Caco-2 (cell line): Measurements from ENCODE around the gene SLC25A42. TPM values are rescaled to one million over a fixed set of nuclear protein-coding genes. Genes with fewer than 3 reads are reported as not detected.

Experiments used
- BruUV-seq: library from RNA; stranded (reverse); fragments of 400-500 nt; replicated peaks from 2 replicates; lab custom pipeline; 2021; lab: Mats Ljungman, UMichigan
- CTCF ChIA-PET: fragments of 300-600 bp; sonication (Branson Sonifier 250); formaldehyde crosslinking; loops from one replicate; lab custom pipeline; 2022; ENCODE audit warnings: antibody characterized with exemption; lab: Charles Lee
- POLR2A ChIA-PET: fragments of 300-600 bp; sonication (Branson Sonifier 250); formaldehyde crosslinking; loops from one replicate; lab custom pipeline; 2022; ENCODE audit warnings: antibody characterized with exemption; lab: Charles Lee
- DNase-seq, 2 experiments: peaks; one replicate each; pipeline versions ENCODE4 v3.0.0 to v3.0.0-alpha.2; 2020 to 2022
- H3K27me3 ChIP-seq: replicated peaks from 2 replicates; pipeline ENCODE4 v1.6.0; 2011; ENCODE audit warnings: low read length; ENCODE audit not compliant: control insufficient read depth, insufficient read depth
- H3K36me3 ChIP-seq: 2 replicates; pipeline ENCODE4 v1.5.1; 2011; ENCODE audit warnings: low read length; ENCODE audit not compliant: control insufficient read depth, insufficient read depth
- H3K4me1 ChIP-seq: fragments of 250-450 bp; sonication (Bioruptor Pico); 2 replicates; pipeline ENCODE4 v1.5.1; 2020; ENCODE audit warnings: mild to moderate bottlenecking
- H3K4me3 ChIP-seq: 2 replicates; pipeline ENCODE4 v1.5.1; 2011; ENCODE audit warnings: low read depth, mild to moderate bottlenecking, control low read depth, low read length
- H3K9me3 ChIP-seq: fragments of 250-450 bp; sonication (Bioruptor Pico); 2 replicates; pipeline ENCODE4 v1.5.1; 2020; ENCODE audit warnings: mild to moderate bottlenecking, moderate library complexity
- H3K27ac Mint-ChIP-seq: one replicate; pipeline ENCODE4 v1.8.0; 2022; ENCODE audit warnings: mixed read lengths; ENCODE audit not compliant: unreplicated experiment
- H3K27me3 Mint-ChIP-seq: one replicate; pipeline ENCODE4 v1.8.0; 2022; ENCODE audit warnings: mixed read lengths; ENCODE audit not compliant: insufficient read depth, unreplicated experiment
- H3K36me3 Mint-ChIP-seq: one replicate; pipeline ENCODE4 v1.8.0; 2022; ENCODE audit warnings: mild to moderate bottlenecking, mixed read lengths; ENCODE audit not compliant: insufficient read depth, unreplicated experiment
- H3K4me1 Mint-ChIP-seq: one replicate; pipeline ENCODE4 v1.8.0; 2022; ENCODE audit warnings: low read depth, mixed read lengths; ENCODE audit not compliant: unreplicated experiment
- H3K4me3 Mint-ChIP-seq: one replicate; pipeline ENCODE4 v1.8.0; 2022; ENCODE audit warnings: mild to moderate bottlenecking, moderate library complexity, mixed read lengths; ENCODE audit not compliant: unreplicated experiment
- H3K9me3 Mint-ChIP-seq: one replicate; pipeline ENCODE4 v1.8.0; 2022; ENCODE audit warnings: mixed read lengths; ENCODE audit not compliant: unreplicated experiment
- intact Hi-C: fragments of 100-400 bp; cut with micrococcal nuclease; formaldehyde crosslinking; loops from one replicate; pipeline ENCODE4 v1.10.0; 2022; ENCODE audit not compliant: unreplicated experiment
- total RNA-seq: library from RNA; stranded (reverse); gene quantifications from 2 replicates; pipeline ENCODE4 v1.2.3, GENCODE V29; 2022
- TF ChIP-seq, protein P1 (sequence below), 2 experiments: fragments of 200-600 bp in 1 of 2; IDR thresholded peaks; 1 replicate in 1 of 2; 2 replicates in 1 of 2; pipeline versions ENCODE4 v1.5.1 to v1.8.0; 2011 to 2022; ENCODE audit warnings: antibody characterized with exemption in 1 of 2, control low read depth in 1 of 2, inconsistent platforms in 1 of 2, low read depth in 1 of 2, low read length in 1 of 2, mild to moderate bottlenecking in 1 of 2, moderate library complexity in 1 of 2; ENCODE audit not compliant: insufficient read depth in 1 of 2, severe bottlenecking in 1 of 2, unreplicated experiment in 1 of 2

The SLC25A42 gene
- total RNA-seq, 1 experiment from 2014 or later: 4.5 TPM

GRCh38 chr19:19074196-19074882 lies 10.5 kb downstream of the SLC25A42 start:
- H3K4me1 Mint-ChIP-seq: no peaks in the 10 kb centered on the region
- intact Hi-C loops: no loop called here
- H3K27ac Mint-ChIP-seq: no peak overlapping the region
- H3K27me3 Mint-ChIP-seq: no peaks in the 10 kb centered on the region
- Histone ChIP-seq H3K36me3 (no peaks in the 10 kb centered on the region), H3K4me1 (no peaks in the 10 kb centered on the region; the same call in 1 of the 2 replicates), H3K4me3 (no peak overlapping the region), H3K9me3 (no peaks in the 10 kb centered on the region), H3K27me3 (no peaks in the 10 kb centered on the region)
- TF ChIP-seq, protein P1, sequence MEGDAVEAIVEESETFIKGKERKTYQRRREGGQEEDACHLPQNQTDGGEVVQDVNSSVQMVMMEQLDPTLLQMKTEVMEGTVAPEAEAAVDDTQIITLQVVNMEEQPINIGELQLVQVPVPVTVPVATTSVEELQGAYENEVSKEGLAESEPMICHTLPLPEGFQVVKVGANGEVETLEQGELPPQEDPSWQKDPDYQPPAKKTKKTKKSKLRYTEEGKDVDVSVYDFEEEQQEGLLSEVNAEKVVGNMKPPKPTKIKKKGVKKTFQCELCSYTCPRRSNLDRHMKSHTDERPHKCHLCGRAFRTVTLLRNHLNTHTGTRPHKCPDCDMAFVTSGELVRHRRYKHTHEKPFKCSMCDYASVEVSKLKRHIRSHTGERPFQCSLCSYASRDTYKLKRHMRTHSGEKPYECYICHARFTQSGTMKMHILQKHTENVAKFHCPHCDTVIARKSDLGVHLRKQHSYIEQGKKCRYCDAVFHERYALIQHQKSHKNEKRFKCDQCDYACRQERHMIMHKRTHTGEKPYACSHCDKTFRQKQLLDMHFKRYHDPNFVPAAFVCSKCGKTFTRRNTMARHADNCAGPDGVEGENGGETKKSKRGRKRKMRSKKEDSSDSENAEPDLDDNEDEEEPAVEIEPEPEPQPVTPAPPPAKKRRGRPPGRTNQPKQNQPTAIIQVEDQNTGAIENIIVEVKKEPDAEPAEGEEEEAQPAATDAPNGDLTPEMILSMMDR (IDR thresholded peaks at IDR 0.05; ENCODE audit: insufficient read depth in 1 of 2, low read depth in 1 of 2, low read length in 1 of 2, severe bottlenecking in 1 of 2, unreplicated experiment in 1 of 2): no peak
- DNase-seq: no peak
- no peaks in the 10 kb centered on the region for H3K9me3 Mint-ChIP-seq
- BruUV-seq: no TSS peak
- ChIA-PET CTCF (interaction anchor here (0.5 kb wide), 1 partner anchor 1136 kb away, joined by 3 read pairs; no protein-coding TSS in a partner anchor), POLR2A (no interaction called here)
- H3K4me3 Mint-ChIP-seq: no peak overlapping the region
- no peaks in the 10 kb centered on the region for H3K36me3 Mint-ChIP-seq

DNA sequence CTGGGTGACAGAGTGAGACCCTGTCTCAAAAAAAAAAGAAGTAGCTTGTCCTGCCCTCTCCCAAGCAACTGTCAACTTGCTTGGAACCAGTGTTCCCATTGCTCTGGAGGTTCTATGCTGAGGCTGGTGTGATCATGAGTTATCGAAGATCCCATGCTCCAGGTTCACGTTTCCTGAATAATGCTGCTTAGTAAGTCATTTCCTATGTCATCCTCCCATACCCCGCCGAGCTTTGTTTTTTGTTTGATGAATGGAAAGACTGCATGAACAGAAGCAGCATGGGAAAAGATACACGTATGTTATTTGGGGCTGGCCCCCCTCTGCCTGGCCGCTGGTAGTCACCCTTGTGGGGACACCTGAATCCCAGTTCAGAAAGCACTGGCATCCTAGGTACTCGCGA lies 11.3 kb downstream of the SLC25A42 start:
- H3K27me3 ChIP-seq: no peaks in the 10 kb centered on the region
- H3K9me3 ChIP-seq: no peaks in the 10 kb centered on the region
- Mint-ChIP-seq H3K27me3 (no peaks in the 10 kb centered on the region), H3K27ac (no peak overlapping the region), H3K4me1 (no peaks in the 10 kb centered on the region), H3K4me3 (no peak overlapping the region), H3K9me3 (no peaks in the 10 kb centered on the region), H3K36me3 (no peaks in the 10 kb centered on the region)
- intact Hi-C loops: no loop called here
- H3K36me3 ChIP-seq: no peaks in the 10 kb centered on the region
- no peak for DNase-seq
- no peaks in the 10 kb centered on the region; the same call in 1 of the 2 replicates for H3K4me1 ChIP-seq
- H3K4me3 ChIP-seq: no peak overlapping the region
- no TSS peak for BruUV-seq
- CTCF ChIA-PET: interaction anchor here (0.6 kb wide), 1 partner anchor 278 kb away, joined by 3 read pairs; no protein-coding TSS in a partner anchor
- TF ChIP-seq, protein P1 (IDR thresholded peaks at IDR 0.05; ENCODE audit: insufficient read depth in 1 of 2, low read depth in 1 of 2, low read length in 1 of 2, severe bottlenecking in 1 of 2, unreplicated experiment in 1 of 2): no peak
- POLR2A ChIA-PET: no interaction called here

- no peak for DNase-seq
- POLR2A ChIA-PET: no interaction called here
- Mint-ChIP-seq H3K27ac (no peak overlapping the region), H3K27me3 (no peaks in the 10 kb centered on the region), H3K4me1 (peaks cover under 1% of the 10 kb centered on the region), H3K9me3 (no peaks in the 10 kb centered on the region), H3K4me3 (no peak overlapping the region), H3K36me3 (no peaks in the 10 kb centered on the region)
- no peak overlapping the region for H3K4me3 ChIP-seq
- intact Hi-C loops: no loop called here
- CTCF ChIA-PET: no interaction called here
- BruUV-seq: no TSS peak
- H3K27me3 ChIP-seq: no peaks in the 10 kb centered on the region
- TF ChIP-seq, protein P1 (IDR thresholded peaks at IDR 0.05; ENCODE audit: insufficient read depth in 1 of 2, low read depth in 1 of 2, low read length in 1 of 2, severe bottlenecking in 1 of 2, unreplicated experiment in 1 of 2): no peak
- no peaks in the 10 kb centered on the region for H3K9me3 ChIP-seq
- H3K36me3 ChIP-seq: no peaks in the 10 kb centered on the region
- no peaks in the 10 kb centered on the region; the same call in 1 of the 2 replicates for H3K4me1 ChIP-seq
Observed at GRCh38 chr19:19076476-19076875, 12.7 kb downstream of the SLC25A42 start.
